GM12872 (cell line): ENCODE data around the gene ST6GALNAC2.

Experiments
- TF ChIP-seq, protein P1 (sequence below): IDR thresholded peaks from 3 replicates; pipeline ENCODE4 v1.5.1; 2011; ENCODE audit warnings: low read depth, mild to moderate bottlenecking, low read length, moderate library complexity; ENCODE audit not compliant: insufficient read depth

ST6GALNAC2 gene

DNA sequence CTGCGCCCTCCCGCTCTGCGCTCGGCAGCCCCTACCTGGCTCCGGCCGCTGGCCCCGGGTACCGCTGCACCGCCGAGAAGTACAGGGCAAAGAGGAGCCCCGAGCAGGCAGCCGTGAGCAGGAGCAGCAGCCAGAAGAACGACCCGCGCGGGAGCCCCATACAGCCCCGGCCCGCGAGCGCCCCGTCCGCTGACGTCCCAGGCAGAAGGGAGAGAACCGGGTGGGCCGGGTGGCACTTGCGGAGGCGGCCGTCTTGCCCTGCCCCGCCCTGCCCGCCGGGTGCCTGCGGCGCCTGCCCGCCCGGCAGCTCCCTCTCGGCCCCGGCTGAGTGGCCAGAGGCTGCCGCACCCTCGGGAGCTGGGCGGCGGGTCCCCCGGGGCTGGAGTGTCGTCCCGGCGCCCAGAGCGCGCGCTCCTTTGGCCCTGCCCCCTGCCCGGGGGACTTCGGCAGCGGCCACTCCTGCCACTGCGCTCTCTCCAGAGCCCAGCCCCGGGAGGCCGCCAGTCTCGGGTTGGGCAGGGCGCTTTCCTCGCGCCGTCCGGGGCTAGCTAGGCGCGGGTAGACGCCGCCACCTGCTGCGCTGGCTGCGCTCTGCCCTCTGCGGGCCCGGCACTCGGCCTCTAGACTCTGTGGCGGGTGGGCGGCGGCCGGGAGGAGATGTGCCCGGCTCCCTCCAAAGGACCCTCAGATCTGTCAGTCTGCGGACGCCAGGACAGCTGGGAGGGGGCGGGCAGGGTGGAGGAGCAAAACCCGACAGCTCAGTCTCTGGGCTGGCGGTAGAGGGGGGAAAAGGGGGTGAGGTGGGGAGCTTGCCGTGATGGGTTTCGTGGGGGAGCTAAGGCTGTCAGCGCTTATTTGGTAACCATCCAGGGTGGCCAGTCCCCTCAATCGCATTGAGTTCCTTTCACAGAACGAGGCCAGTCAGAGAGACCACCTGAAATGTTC lies at the start of gene ST6GALNAC2:
ST6GALNAC2 (minus strand) TSS at position 212 of the 945 bp plus-strand sequence; CDS start at position 160, 52 bp downstream.
- TF ChIP-seq, protein P1, sequence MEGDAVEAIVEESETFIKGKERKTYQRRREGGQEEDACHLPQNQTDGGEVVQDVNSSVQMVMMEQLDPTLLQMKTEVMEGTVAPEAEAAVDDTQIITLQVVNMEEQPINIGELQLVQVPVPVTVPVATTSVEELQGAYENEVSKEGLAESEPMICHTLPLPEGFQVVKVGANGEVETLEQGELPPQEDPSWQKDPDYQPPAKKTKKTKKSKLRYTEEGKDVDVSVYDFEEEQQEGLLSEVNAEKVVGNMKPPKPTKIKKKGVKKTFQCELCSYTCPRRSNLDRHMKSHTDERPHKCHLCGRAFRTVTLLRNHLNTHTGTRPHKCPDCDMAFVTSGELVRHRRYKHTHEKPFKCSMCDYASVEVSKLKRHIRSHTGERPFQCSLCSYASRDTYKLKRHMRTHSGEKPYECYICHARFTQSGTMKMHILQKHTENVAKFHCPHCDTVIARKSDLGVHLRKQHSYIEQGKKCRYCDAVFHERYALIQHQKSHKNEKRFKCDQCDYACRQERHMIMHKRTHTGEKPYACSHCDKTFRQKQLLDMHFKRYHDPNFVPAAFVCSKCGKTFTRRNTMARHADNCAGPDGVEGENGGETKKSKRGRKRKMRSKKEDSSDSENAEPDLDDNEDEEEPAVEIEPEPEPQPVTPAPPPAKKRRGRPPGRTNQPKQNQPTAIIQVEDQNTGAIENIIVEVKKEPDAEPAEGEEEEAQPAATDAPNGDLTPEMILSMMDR: no peak

DNA sequence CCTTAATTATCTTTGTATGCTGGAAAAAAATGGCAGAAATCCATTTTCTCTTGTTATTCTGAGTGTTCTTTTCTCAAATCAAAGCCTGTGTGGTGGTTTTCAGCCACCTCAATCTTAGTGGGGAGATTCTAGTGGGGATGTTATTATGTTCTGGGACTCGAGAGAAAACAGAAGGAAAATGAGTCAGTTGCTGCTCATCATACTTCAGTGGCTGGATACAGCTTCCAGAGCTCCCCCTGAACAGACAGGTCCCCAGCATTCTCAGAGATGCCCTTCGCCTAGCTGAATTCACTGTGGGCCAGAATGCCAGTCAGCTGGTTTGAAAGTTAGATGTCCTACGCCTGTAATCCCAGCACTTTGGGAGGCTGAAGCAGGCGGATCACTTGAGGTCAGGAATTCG lies 49.4 kb upstream of the ST6GALNAC2 start:
- TF ChIP-seq, protein P1: no peak

DNA sequence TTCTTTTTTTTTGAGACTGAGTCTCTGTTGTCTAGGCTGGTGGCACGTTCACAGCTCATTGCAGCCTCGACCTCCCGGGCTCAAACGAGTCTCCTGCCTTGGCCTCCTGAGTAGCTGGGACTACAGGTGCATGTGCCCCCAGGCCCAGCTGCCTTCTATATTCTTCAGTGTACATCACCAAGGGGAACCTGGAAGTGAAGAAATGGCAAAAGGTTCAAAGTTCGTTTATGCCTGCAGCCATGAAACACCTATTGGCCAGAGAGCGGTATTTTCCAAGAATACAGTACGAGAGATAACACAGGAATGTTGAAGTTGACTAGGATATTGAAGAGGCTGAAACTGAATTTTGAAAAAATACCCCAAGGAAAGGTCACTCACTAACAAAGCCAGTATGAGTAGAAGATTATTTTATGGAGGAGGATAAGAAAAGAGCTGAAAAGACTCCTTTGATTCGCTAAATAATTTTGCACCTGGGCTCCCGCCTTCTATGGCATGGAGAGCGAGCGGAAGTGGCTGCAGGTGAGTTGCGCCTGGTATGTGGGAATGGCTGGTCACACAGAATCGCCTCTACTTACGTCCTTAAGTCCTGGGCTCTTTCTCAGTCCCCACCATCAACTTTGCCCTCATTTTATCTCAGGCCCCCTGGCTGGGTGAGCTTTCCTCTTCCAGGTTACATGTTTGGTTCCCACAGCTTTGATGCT lies 48.1 kb upstream of the ST6GALNAC2 start:
- TF ChIP-seq, protein P1: no peak

DNA sequence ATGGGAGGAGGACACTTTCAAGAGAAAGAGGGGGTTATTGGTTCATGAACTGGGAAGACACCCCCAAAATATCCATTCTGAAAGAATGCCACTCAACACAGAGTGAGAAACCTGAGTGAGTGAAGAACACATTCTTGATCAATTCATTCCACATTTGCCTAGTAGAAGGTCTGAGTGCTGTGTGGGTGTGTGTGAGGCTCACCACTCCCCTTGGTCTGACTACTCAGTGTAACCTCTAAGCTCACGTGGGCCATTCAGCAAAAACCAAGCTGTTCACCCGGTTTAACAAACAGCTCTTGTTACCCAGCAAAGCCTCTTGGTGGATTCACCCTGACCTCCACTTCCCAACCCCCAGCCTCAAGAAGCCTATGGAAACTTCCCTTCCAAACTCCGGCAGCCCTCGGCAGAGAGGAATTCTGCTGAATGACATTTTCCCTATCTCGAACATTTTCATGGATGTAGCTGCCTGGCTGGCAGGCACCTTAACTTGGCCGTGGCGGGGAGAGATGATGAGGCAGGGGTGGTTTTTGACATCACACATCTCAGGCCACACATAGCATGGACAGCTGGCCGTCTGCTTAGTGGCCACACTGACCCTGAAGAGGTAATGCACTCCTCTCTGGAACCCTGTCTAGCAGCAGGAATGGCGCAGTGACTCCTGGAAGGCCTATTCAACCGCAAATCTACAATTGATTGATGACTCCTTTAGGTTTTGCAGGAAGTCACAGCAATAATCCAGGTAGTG lies 46.3 kb upstream of the ST6GALNAC2 start:
- TF ChIP-seq, protein P1: no peak

DNA sequence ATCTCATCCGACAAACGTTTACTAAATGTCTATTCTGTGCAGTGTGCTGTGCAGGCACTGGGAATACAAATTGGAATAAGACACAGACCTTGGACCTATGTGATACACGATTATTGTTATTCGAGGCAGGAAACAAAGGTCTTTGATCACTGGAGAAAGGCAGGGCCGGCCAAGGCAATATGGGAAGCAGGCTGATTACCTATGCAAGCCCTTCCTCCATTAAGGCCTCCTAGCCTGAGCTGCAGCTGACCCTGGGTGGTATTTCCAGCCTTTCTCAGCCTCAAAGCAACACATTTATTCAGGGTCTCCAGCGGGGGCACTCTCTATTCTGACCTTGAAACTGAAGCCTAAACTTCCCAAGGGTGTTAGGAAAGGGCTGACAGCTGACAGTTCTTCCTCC lies 44.5 kb upstream of the ST6GALNAC2 start:
- TF ChIP-seq, protein P1: no peak

DNA sequence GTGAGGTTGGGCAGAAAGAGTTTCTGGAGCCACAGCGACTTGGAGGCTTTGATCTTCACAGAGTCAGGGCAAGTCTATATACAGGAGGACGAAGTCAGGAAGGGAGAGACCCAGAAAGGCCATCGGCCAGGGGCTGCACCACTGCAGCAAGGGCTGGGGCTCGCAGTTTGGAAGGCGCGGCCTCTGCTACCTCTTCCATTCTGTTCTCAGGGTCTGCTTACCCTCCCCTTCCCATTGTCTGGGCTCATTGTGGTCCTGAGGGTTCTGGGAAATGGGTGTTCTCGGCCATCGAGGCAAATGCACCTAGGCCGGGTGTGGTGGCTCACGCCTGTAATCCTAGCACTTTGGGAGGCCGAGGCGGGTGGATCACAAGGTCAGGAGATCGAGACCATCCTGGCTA lies 41.9 kb upstream of the ST6GALNAC2 start:
- TF ChIP-seq, protein P1: no peak

DNA sequence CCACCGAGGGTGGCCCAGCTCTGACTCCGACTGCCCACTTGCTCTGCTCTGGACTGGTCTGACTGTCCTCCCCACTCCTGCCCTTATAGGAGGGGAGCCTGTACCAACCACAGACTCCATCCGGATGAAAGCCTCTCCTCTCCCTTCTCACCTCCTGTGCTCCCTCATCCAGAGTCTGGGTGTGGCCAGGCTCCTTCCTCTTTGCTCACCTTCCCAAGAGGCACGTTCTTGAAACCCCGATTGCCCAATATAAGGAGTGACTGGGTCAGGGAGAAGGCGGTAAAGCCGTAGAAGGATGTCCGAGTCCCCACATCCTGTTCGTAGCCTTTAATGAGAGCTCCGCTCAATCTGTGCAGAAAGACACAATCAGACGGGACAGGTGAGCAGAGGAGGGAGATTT lies 40.8 kb upstream of the ST6GALNAC2 start:
- TF ChIP-seq, protein P1: no peak
